HG02623 (cell line): ENCODE data around the gene SBK2.
"Not testable (repeated sequence)": the region's sequence is repeated elsewhere in the genome, so short reads cannot be mapped to it uniquely, and the experiment has no call there.

Experiments
- ATAC-seq: cut with Tn5 transposase; IDR thresholded peaks from one replicate; pipeline ENCODE4 v1.9.1; 2021; ENCODE audit warnings: moderate library complexity; ENCODE audit not compliant: unreplicated experiment

The SBK2 gene, protein sequence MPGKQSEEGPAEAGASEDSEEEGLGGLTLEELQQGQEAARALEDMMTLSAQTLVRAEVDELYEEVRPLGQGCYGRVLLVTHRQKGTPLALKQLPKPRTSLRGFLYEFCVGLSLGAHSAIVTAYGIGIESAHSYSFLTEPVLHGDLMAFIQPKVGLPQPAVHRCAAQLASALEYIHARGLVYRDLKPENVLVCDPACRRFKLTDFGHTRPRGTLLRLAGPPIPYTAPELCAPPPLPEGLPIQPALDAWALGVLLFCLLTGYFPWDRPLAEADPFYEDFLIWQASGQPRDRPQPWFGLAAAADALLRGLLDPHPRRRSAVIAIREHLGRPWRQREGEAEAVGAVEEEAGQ

DNA sequence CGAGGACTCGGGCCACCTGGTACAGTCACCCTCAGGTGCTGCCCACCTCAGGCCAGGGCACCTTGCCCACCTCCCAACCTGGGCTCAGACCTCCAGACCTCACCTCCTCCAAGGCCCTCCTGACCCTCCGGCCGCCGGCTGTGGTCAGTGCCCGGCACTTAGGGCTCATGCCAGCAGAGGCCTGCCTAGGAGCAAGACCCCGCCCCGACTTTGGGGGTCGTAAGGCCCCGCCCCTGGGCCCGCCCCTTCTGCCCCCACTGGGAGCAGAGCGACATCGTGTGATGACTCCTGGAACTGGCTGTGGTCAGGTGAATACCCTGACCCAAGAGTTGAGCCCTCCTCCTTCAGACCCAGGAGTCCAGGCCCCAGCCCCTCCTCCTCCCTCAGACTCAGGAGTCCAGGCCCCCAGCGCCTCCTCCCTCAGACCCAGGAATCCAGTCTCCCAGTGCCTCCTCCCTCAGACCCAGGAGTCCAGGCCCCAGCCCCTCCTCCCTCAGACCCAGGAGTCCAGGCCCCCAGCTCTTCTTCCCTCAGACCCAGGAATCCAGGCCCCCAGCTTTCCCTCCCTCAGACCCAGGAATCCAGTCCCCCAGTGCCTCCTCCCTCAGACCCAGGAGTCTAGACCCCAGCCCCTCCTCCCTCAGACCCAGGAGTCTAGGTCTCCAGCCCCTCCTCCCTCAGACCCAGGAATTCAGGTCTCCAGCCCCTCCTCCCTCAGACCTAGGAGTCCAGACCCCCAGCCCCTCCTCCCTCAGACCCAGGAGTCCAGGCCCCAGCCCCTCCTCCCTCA lies at the start of gene SBK2:
TSS of gene SBK2 (minus strand) at position 183 of the 790 bp plus-strand sequence. CDS start 839 bp downstream, outside the sequence.
- ATAC-seq: no peak

DNA sequence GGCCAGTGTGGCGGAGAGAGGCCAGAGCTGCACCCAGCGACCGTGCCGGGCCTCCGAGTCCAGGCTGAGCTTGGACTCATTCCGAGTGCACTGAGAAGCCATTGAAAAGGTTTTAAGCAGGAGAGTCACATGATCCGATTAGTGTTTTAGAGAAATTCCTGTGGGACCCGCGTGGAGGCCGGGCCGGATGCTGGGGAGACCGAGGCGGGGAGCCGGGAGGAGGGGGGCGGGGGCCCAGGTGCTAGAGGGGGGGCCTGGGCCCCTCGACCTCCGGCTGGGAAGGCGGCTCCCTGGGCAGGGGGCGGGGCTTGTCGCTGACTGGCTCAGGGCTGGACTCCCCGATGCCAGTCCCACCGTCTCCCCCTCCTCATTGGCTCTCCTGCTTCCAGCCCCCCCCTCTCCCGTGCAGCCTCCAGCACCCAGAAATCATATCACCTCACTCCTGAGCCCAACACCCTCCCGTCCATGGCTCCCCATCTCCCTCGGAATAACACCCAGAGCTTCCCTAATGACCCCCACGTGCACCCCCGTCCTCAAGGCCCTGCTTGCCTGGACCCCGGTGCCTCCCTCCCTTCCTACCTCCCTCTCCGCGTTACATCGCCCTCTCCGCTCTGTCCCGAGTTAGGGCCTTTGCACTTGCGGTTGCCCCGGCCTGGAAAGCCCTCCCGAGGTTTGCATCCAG lies 48.9 kb upstream of the SBK2 start:
- ATAC-seq: no peak

DNA sequence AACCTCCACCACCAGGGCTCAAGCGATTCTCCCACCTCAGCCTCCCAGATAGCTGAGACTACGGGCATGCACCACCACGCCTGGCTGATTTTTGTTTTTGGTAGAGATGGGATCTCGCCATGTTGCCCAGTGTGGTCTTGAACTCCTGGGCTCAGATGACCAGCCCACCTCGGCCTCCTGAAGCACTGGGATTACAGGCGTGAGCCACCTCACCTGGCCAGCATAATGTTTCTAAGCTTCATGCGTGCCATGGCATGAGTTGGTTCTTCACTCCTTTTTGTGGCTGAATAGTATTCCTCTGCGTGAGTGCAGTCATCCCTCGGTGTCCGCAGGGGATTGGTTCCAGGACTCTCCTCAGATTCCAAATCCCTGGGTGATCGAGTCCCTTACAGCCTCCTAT lies 47.9 kb upstream of the SBK2 start:
- no peak for ATAC-seq

DNA sequence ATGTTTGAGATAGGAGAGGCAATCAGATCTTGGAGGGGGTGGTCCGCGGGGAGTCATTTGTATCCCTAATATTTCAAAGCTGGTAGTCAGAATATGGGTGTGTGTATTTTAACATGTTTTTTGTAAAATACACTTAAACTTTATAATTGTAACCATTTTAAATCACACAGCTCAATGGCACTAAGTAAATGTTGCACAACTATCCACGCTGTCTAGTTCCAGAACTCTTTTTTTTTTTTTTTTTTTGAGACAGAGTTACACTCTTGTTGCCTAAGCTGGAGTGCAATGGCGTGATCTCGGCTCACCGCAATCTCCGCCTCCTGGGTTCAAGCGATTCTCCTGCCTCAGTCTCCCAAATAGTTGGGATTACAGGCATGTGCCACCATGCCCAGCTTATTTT lies 47.0 kb upstream of the SBK2 start:
- ATAC-seq: not testable (repeated sequence)

DNA sequence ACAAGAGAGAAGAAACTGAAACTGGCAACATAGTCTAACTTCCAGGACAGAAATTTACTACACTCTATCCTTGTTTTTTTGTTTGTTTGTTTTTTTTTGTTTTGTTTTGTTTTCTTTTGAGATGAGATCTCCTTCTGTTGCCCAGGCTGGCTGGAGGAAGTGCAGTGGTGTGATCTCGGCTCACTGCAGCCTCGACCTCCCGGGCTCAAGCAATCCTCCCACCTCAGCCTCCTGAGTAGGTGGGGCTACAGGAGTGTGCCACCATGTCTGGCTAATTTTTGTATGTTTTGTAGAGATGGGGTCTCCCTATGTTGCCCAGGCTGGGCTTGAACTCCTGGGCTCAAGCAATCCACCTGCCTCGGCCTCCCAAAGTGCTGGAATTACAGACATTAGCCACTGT lies 45.4 kb upstream of the SBK2 start:
- not testable (repeated sequence) for ATAC-seq

DNA sequence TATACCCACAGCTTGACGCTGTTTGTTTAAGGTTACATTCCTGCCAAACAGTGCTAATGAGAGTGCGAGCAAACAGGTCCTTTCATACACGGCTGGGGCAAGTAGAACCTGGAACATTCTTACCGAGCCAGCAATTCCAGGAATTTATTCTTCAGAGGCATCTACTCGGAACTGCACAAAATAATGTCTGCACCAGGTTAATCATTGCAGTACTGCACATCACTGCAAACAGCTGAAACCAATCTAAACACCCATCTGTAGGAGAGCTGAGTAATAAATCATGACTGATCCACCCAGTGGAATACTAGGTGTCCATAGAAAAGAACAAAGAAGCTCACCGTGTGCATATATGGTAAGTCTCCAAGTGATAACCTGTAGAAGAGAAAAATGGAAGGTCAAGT lies 44.9 kb upstream of the SBK2 start:
- ATAC-seq: no peak

DNA sequence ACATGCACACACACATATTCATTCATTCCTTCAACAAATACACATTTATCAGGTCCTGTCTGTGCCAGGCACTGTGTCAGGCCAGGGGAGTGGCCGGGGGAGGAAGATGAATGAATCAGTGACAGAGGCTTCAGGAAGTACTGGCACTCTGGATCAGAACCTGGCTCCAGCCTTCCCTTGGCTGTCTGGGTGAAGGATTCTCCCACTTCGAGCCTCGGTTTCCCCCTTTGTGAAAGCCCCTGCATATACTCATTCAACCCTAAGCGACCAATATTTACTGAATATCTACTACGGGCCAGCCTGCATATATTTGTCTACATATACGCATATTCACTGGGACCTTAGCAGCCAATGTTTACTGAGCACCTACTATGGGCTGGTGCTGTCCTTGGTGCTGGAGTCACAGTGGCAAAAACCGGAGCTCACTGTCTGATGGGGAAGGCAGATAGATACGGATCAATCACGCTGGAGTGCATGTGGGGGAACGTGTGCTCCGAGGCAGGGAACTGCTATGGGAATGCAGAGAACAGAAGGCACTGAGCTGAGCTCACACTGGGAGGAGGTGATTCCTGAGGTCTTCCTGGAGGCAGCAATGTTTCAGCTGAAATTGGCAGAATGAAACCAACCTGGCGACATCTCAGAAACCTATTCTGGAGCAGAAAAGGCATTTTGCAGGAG lies 44.4 kb upstream of the SBK2 start:
- no peak for ATAC-seq

DNA sequence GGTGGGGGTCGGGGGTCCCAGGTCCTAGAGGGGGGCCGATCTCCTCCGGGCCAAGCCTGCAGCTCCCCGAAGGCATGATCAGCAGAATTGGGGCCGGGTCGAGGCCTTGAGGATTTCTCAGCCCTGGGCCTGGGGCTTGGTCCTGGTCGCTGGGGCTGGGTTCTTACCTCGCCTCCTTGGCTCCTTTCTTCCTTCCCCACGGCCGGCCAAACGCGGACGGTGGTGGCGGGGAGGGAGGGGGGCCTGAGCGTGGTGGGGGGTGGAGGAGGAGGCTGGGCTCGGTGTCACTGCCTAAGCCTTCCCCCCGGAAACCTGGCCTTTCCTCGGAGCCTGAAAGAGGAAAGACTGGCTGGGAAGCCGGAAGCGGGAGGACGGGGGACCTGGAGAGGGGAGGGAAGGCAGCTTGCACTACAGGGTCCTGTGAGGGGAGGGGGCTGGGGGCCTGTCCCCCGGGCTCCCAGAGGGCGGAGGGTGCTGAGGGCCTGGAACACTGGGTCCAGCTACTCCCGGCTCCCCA lies 43.8 kb upstream of the SBK2 start, which contains the start of gene ZNF579:
TSS of gene ZNF579 (minus strand) at position 221 of the 517 bp plus-strand sequence. CDS start 1,209 bp downstream, outside the sequence.
- no peak for ATAC-seq

DNA sequence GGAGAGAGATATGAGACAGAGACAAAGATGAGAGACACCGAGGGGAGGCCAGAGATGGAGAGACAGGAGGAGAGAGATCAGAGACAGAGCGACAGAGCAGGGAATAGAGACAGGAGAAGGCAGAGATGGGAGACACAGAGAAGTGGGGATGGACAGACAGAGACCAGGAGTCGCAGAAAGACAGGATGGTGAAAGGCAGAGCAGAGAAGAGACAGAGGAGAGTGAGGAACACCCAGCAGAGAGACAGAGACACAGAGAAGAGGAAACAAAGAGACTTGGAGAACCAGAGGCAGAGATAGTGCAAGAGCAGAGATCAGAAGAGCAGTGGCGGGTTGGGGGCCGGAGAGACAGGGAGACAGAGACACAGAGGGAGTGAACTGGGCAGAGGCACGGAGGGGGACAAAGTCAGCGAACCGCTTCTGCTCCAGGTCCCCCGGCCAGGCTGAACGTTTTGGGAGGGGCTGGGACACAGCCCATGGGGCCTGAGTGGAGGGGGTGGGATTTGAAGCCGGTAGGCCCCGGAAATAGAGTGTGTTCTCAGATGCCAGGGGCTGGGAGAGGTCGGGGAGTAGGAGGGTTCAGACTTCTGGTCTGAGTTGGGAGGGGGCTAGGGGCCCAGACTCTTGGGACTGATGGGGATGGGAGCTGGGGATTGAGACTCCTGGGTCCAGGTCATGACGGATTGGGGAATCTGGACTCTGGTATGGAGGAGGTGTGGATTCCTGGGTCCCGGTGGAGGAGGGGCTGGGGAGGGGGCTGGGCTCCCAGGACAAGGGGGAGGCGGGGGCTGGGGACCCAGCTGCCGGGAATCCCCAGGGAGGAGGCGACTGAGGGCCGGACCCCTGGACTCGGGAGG lies 43.1 kb upstream of the SBK2 start:
- no peak for ATAC-seq

DNA sequence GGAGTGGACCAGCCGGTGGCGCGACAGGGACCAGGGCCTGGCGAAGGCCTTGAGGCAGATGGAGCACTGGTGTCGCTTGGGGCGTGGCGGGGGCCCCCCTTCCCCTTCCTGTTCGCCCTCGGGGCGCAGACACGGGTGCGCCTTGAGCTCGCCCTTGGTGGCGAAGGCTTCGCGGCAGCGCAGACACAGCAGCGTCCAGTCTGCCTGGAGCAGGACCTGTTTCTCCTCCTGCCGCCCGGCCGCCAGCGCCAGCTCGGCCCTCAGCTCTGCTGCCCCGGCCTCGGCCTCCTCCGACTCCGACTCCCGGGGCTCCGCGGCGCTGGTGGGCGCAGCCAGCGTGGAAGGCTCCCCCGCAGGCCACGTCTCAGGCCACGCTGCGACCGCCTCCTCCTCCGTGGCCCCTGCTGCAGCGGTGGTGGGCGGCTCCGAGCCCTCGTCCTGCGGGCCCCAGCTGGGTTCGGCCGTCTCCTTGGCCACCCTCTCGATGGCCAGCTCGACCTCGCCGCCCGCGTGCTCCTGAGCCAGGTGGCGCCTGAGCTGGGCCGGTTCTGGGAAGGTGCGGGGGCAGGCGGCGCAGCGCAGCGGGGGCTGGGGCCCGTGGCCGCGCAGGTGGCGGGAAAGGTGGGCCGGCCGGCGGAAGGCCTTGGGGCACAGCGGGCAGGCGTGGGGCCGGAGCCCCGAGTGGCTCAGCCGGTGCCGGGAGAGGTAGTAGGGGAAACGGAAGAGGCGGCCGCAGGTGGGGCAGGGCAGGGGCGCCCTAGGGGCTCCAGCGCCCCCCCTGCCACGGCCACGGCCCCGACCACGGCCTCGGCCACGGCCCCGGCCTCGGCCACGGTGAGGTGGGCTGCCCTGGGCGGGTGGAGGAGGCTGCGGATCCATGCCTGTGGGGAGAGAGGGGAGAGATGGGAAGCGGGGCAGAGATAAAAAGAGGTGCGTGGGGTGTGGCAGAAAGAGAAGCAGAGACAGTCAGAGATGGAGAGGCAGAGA lies 42.1 kb upstream of the SBK2 start:
- no peak for ATAC-seq

DNA sequence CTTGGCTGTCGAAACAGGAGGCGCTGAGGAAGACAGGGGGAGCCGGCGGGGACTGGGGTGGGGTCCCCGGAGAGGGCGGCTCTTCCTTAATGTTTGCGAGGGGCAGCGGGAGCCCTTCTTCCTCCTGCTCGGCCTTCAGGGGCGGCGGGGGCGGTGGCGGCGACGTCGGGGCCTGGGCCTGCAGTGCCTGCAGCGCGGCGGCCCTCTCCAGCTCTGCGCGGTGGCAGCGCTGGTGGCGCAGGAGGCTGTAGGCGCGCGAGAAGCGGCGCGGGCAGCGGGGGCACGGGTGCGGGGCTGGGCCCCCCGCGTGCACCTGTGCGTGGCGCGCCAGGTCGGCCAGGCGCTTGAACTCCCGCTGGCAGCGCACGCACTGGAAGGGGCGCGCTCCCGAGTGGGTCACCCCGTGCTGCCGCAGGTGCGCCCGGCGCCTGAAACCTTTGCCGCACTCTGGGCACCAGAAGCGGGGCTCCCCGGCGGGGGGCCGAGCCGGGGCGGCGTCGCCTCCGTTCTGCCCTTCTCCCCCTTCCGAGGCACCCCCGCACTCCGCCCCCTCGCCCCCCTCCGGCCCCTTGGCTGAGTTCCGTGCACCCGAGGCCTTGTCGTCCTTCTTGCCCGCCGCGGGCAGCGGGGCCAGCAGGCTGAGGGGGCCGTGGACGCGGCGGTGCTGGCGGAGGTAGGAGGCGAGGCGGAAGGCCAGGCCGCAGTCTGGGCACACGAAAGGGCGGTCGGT lies 41.3 kb upstream of the SBK2 start:
- ATAC-seq: no peak

DNA sequence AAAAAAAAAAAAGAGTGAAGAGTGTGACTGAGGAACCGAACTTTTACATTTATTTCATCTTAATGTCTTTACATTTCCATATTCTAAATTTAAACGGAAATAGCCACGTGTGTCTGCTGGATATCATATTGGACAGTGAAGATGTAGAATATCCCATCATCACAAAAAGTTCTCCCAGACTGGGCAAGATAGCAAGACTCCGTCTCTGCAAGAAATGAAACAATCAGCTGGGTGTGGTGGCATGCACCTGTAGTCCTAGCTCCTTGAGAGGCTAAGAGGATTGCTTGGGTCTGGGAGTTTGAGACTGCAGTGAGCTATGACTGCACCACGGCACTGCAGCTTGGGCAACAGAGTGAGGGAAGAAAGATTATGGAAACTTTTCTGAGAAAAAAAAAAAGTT lies 39.8 kb upstream of the SBK2 start:
- no peak for ATAC-seq

DNA sequence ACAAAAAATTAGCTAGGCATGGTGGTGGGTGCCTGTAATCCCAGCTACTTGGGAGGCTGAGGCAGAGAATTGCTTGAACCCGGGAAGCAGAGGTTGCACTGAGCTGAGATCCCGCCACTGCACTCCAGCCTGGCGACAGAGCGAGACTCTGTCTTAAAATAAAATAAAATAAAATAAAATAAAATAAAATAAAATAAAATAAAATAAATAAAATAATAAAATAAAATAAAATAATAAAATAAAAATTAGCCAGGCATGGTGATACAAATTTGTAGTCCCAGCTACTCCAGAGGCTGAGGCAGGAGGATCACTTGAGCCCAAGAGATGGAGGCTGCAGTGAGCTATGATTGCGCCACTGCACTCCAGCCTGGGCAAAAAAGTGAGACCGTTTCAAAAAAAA lies 37.0 kb upstream of the SBK2 start:
- not testable (repeated sequence) for ATAC-seq

DNA sequence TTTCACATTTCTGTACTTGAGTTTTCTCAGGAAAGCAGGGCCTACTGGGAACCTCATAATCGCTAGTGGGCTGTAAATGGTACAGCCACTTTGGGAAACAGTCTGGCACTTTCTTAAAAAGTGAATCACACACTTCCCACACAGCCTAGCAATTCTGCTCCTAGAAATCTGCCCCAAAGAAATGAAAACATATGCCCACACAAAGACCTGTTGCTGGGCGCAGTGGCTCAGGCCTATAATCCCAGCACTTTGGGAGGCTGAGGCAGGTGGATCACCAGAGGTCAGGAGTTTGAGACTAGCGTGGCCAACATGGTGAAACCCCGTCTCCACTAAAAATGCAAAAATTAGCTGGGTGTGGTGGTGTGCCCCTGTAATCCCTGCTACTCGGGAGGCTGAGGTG lies 32.5 kb upstream of the SBK2 start:
- not testable (repeated sequence) for ATAC-seq

DNA sequence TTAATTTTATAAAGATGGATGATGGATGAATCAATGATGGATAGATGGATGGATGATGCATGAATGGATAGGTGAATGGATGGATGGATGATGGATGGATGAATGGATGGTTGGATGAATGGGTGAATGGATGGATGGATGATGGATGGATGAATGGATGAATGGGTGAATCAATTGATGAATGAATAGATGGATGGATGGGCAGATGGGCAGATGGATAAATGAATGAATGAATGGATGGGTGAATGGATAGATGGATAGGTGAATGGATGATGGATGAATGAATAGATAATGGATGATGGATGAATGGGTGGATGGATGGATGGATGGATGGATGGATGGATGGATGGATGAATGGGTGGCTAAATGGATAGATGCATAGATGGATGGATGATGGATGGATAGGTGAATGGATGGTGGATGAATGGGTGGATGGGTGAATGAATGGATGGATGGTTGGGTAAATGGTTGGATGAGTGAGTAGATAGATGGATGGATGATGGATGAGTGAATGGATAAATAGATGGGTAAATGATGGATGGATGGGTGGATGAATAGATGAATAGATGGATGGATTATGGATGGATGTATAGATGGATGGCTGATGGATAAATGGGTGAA lies 30.9 kb upstream of the SBK2 start:
- ATAC-seq: no peak

DNA sequence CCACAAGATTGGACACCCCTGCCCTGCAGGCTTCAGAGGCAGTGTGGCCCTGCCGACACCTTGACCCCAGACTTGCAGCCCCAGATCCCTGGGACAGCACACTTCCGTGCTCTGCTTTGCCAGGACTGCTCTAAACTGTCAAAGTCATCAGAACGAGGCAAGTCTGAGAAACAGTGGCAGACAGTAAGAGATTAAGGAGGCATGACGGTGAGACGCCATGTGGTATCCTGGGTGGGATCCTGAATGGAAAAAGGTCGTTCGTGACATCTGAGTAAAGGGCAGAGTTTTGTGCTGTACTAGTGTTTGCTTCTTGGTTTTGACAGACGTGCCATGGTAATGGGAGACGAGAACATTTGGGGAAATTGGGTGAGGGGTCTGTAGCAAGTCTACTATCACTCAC lies 29.9 kb upstream of the SBK2 start:
- no peak for ATAC-seq

DNA sequence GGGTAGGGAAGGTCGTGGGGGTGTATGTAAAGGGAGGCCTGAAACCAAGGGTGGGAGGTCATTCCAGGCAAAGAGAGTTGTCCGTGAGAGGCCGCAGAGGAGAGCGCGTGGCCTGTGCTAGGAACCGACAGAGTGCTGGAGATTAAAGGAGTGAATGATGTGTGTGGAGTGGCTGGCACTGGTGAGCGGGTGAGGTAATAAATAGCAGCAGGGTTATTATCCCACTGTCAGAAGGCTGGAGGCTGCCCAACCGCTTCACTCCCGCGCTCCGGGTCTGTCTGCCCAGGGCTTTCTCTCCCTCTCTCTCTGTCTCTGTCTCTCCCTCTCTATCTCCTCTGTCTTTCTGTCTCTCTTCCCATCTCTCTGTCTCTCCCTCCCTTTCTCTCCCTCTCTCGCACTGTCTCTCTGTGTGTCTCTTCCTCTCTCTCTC lies 26.3 kb upstream of the SBK2 start:
- no peak for ATAC-seq

DNA sequence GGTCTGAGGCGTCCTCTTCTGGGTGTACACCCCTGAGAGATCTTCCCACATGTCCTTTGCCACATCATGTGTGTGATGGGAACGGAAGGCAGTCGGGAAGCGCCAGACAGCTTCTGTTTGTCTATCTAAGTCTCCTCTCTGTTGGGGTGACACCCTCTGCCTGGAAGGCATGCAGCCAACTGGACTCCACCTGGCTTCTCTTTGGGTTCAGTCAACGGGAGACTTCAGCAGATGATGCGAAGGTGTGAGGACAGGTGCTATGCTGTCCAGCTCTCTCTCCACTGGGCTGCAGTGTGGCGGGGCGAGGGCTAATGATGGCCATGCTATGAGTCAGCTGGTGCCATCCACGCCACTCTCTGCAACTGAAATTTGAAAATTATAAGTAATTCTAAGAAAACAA lies 22.8 kb upstream of the SBK2 start:
- no peak for ATAC-seq
